PFSK-1 (cell line): Measurements from ENCODE around the gene RARB.

Source experiments
- POLR2AphosphoS5 ChIP-seq: IDR thresholded peaks from 2 replicates; pipeline ENCODE4 v1.6.1; 2012; ENCODE audit warnings: low read depth, mild to moderate bottlenecking, control low read depth, low read length, moderate library complexity
- TAF1 ChIP-seq: IDR thresholded peaks from 2 replicates; pipeline ENCODE4 v1.6.1; 2012; ENCODE audit warnings: low read length, control low read depth, borderline replicate concordance; ENCODE audit not compliant: insufficient read depth
- TF ChIP-seq, protein P1 (sequence below), 2 experiments: IDR thresholded peaks; 2 replicates each; pipeline versions ENCODE4 v1.6.1 to v1.8.0; 2011 to 2012; ENCODE audit warnings: low read depth in 2 of 2, low read length in 2 of 2, control low read depth in 1 of 2, inconsistent platforms in 1 of 2, mild to moderate bottlenecking in 1 of 2, moderate library complexity in 1 of 2; ENCODE audit not compliant: insufficient read depth in 1 of 2

DNA sequence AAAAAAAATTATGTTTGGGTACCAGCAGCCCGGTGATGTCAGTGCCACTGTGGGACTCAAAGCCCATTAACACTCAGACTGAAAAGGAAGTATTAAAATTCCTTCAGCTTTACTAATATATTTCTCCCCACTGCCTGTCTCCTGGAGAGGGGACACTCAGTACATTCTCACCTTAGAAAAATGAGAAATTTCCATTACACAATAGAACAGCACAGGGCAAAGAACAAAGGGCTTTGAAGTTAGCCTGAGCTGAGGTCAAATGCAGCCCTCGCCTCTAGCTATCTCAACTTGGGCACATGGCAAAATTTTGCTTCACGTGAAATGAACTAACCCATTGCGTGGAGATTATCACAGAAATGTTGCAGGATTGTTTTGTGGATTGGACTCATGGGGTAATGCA is 80.8 kb downstream of the RARB start:
- TF ChIP-seq POLR2AphosphoS5 (no peak), TAF1 (no peak)
- TF ChIP-seq, protein P1, sequence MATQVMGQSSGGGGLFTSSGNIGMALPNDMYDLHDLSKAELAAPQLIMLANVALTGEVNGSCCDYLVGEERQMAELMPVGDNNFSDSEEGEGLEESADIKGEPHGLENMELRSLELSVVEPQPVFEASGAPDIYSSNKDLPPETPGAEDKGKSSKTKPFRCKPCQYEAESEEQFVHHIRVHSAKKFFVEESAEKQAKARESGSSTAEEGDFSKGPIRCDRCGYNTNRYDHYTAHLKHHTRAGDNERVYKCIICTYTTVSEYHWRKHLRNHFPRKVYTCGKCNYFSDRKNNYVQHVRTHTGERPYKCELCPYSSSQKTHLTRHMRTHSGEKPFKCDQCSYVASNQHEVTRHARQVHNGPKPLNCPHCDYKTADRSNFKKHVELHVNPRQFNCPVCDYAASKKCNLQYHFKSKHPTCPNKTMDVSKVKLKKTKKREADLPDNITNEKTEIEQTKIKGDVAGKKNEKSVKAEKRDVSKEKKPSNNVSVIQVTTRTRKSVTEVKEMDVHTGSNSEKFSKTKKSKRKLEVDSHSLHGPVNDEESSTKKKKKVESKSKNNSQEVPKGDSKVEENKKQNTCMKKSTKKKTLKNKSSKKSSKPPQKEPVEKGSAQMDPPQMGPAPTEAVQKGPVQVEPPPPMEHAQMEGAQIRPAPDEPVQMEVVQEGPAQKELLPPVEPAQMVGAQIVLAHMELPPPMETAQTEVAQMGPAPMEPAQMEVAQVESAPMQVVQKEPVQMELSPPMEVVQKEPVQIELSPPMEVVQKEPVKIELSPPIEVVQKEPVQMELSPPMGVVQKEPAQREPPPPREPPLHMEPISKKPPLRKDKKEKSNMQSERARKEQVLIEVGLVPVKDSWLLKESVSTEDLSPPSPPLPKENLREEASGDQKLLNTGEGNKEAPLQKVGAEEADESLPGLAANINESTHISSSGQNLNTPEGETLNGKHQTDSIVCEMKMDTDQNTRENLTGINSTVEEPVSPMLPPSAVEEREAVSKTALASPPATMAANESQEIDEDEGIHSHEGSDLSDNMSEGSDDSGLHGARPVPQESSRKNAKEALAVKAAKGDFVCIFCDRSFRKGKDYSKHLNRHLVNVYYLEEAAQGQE (IDR thresholded peaks at IDR 0.05; ENCODE audit: insufficient read depth in 1 of 2, low read depth in 2 of 2, low read length in 2 of 2) = no peak
